ENCODE measurements around the gene SPR.

The SPR gene

GRCh38 chr2:72886505-72887031 is 640 bp upstream of the SPR start:
- Histone ChIP-seq H3K79me2 (ENCODE audit: insufficient read depth, low read depth) (no peaks in the 10 kb centered on the region), H3K27me3 (ENCODE audit: insufficient read depth, low read depth) (peaks cover 14% of the 10 kb centered on the region), H4K20me1 (ENCODE audit: insufficient read depth) (no peaks in the 10 kb centered on the region), H3K27ac (no peak overlapping the region), H3K4me3 (IDR thresholded peaks at IDR 0.05; ENCODE audit: insufficient read depth, low read depth, low read length) (no peak overlapping the region), H3K9ac (no peak overlapping the region), H3K4me2 (peak overlapping the region; percentile 99), H3K36me3 (ENCODE audit: insufficient read depth) (no peaks in the 10 kb centered on the region), H2AFZ (ENCODE audit: low read depth) (peak overlapping the region; percentile 100), H3K4me1 (ENCODE audit: low read depth, poor library complexity, severe bottlenecking) (peaks cover 8% of the 10 kb centered on the region)
- TF ChIP-seq CTCF (conservative IDR thresholded peaks at IDR 0.05; ENCODE audit: low read depth, low read length) = no peak

GRCh38 chr2:72887740-72888437 is 681 bp downstream of the SPR start:
- Histone ChIP-seq H3K27ac (no peak overlapping the region), H3K9ac (peak overlapping the region; percentile 49; the same call in 1 of the 2 replicates), H3K79me2 (ENCODE audit: insufficient read depth, low read depth) (no peaks in the 10 kb centered on the region), H3K4me3 (IDR thresholded peaks at IDR 0.05; ENCODE audit: insufficient read depth, low read depth, low read length) (peak overlapping the region; percentile 88), H3K36me3 (ENCODE audit: insufficient read depth) (no peaks in the 10 kb centered on the region), H3K27me3 (ENCODE audit: insufficient read depth, low read depth) (peaks cover 14% of the 10 kb centered on the region), H3K4me2 (peak overlapping the region; percentile 99), H2AFZ (ENCODE audit: low read depth) (peak overlapping the region; percentile 100), H3K4me1 (ENCODE audit: low read depth, poor library complexity, severe bottlenecking) (peaks cover 8% of the 10 kb centered on the region), H4K20me1 (ENCODE audit: insufficient read depth) (no peaks in the 10 kb centered on the region)
- TF ChIP-seq CTCF (conservative IDR thresholded peaks at IDR 0.05; ENCODE audit: low read depth, low read length) = peak; percentile 93

GRCh38 chr2:72888438-72889202 is 1.4 kb downstream of the SPR start:
- no peak for TF ChIP-seq CTCF (conservative IDR thresholded peaks at IDR 0.05; ENCODE audit: low read depth, low read length)
- Histone ChIP-seq H3K4me1 (ENCODE audit: low read depth, poor library complexity, severe bottlenecking) (peaks cover 8% of the 10 kb centered on the region), H3K27ac (no peak overlapping the region), H3K79me2 (ENCODE audit: insufficient read depth, low read depth) (no peaks in the 10 kb centered on the region), H3K9ac (no peak overlapping the region), H3K4me2 (peak overlapping the region; percentile 99), H2AFZ (ENCODE audit: low read depth) (no peak overlapping the region), H3K4me3 (IDR thresholded peaks at IDR 0.05; ENCODE audit: insufficient read depth, low read depth, low read length) (no peak overlapping the region), H3K27me3 (ENCODE audit: insufficient read depth, low read depth) (peaks cover 14% of the 10 kb centered on the region), H4K20me1 (ENCODE audit: insufficient read depth) (no peaks in the 10 kb centered on the region), H3K36me3 (ENCODE audit: insufficient read depth) (no peaks in the 10 kb centered on the region)

GRCh38 chr2:72889991-72890390 is 2.8 kb downstream of the SPR start:
- Histone ChIP-seq H3K4me2 (no peak overlapping the region), H3K4me3 (IDR thresholded peaks at IDR 0.05; ENCODE audit: insufficient read depth, low read depth, low read length) (no peak overlapping the region), H3K9ac (no peak overlapping the region), H3K27me3 (ENCODE audit: insufficient read depth, low read depth) (peaks cover 14% of the 10 kb centered on the region), H3K4me1 (ENCODE audit: low read depth, poor library complexity, severe bottlenecking) (peaks cover 8% of the 10 kb centered on the region), H3K36me3 (ENCODE audit: insufficient read depth) (no peaks in the 10 kb centered on the region), H3K79me2 (ENCODE audit: insufficient read depth, low read depth) (no peaks in the 10 kb centered on the region), H2AFZ (ENCODE audit: low read depth) (no peak overlapping the region), H4K20me1 (ENCODE audit: insufficient read depth) (no peaks in the 10 kb centered on the region), H3K27ac (no peak overlapping the region)
- no peak for TF ChIP-seq CTCF (conservative IDR thresholded peaks at IDR 0.05; ENCODE audit: low read depth, low read length)
